ENCODE measurements around the gene FMN2. TPM values are rescaled to one million over a fixed set of nuclear protein-coding genes. Genes with fewer than 3 reads are reported as not detected.

FMN2 gene
- total RNA-seq, 1 experiment from 2014 or later = 4.6 TPM

- H3K79me2 ChIP-seq (ENCODE audit: low read length) = no peaks in the 10 kb centered on the region
- no peaks in the 10 kb centered on the region for H4K20me1 ChIP-seq (ENCODE audit: low read length)
- no peak overlapping the region for H3K27ac ChIP-seq (ENCODE audit: low read length)
- H3K4me2 ChIP-seq (ENCODE audit: low read length) = no peak overlapping the region
- no TSS peak for BruUV-seq (replicated peaks)
- no peak for DNase-seq
- H3K9me3 ChIP-seq (ENCODE audit: low read length) = no peaks in the 10 kb centered on the region
- H3K27me3 ChIP-seq (ENCODE audit: low read length) = no peaks in the 10 kb centered on the region
- ChIA-PET CTCF (no interaction called here), POLR2A (ENCODE audit: unreplicated experiment) (no interaction called here)
- no peak overlapping the region for H2AFZ ChIP-seq (ENCODE audit: low read length)
- H3K9me2 ChIP-seq (replicated peaks; ENCODE audit: low read length) = no peaks in the 10 kb centered on the region
- H3K4me3 ChIP-seq (ENCODE audit: low read length) = no peak overlapping the region
- peaks cover under 1% of the 10 kb centered on the region; the same call in 1 of the 2 replicates for H3K4me1 ChIP-seq (ENCODE audit: insufficient read depth, low read length)
- H3F3A ChIP-seq (ENCODE audit: low read length, unreplicated experiment) = no peaks in the 10 kb centered on the region
- ATAC-seq = no peak
- intact Hi-C loops (cut with micrococcal nuclease) = no loop called here
- no peaks in the 10 kb centered on the region for H3K36me3 ChIP-seq (ENCODE audit: low read depth, low read length)
- no peak for TF ChIP-seq EZH2phosphoT487 (IDR thresholded peaks at IDR 0.05; ENCODE audit: borderline replicate concordance, low read length)
- TF ChIP-seq EZH2 (IDR thresholded peaks at IDR 0.05; ENCODE audit: low read length, unreplicated experiment) = no peak
- TF ChIP-seq CTCF (conservative IDR thresholded peaks at IDR 0.05; ENCODE audit: low read depth, low read length) = no peak
- no peak overlapping the region for H3K9ac ChIP-seq (ENCODE audit: low read length)
Measured at GRCh38 chr1:240404286-240404685, 312.6 kb downstream of the FMN2 start.

- no peak overlapping the region for H3K9ac ChIP-seq (ENCODE audit: low read length)
- TF ChIP-seq EZH2 (IDR thresholded peaks at IDR 0.05; ENCODE audit: low read length, unreplicated experiment) (no peak), CTCF (conservative IDR thresholded peaks at IDR 0.05; ENCODE audit: low read depth, low read length) (no peak), EZH2phosphoT487 (IDR thresholded peaks at IDR 0.05; ENCODE audit: borderline replicate concordance, low read length) (no peak)
- CTCF ChIA-PET = no interaction called here
Measured at GRCh38 chr1:240405751-240406150, 314.1 kb downstream of the FMN2 start.

GRCh38 chr1:240407407-240407806 is 315.7 kb downstream of the FMN2 start:
- Histone ChIP-seq H3F3A (ENCODE audit: low read length, unreplicated experiment) (no peaks in the 10 kb centered on the region), H3K79me2 (ENCODE audit: low read length) (no peaks in the 10 kb centered on the region), H3K9me3 (ENCODE audit: low read length) (no peaks in the 10 kb centered on the region), H3K4me2 (ENCODE audit: low read length) (no peak overlapping the region), H3K27ac (ENCODE audit: low read length) (no peak overlapping the region), H3K9ac (ENCODE audit: low read length) (no peak overlapping the region), H3K27me3 (ENCODE audit: low read length) (no peaks in the 10 kb centered on the region), H2AFZ (ENCODE audit: low read length) (no peak overlapping the region), H3K4me3 (ENCODE audit: low read length) (no peak overlapping the region), H3K36me3 (ENCODE audit: low read depth, low read length) (no peaks in the 10 kb centered on the region), H3K9me2 (replicated peaks; ENCODE audit: low read length) (no peaks in the 10 kb centered on the region), H3K4me1 (ENCODE audit: insufficient read depth, low read length) (no peaks in the 10 kb centered on the region), H4K20me1 (ENCODE audit: low read length) (no peaks in the 10 kb centered on the region)
- ATAC-seq = no peak
- CTCF ChIA-PET = no interaction called here
- POLR2A ChIA-PET (ENCODE audit: unreplicated experiment) = no interaction called here
- no peak for TF ChIP-seq EZH2 (IDR thresholded peaks at IDR 0.05; ENCODE audit: low read length, unreplicated experiment)
- no peak for TF ChIP-seq CTCF (conservative IDR thresholded peaks at IDR 0.05; ENCODE audit: low read depth, low read length)
- no peak for TF ChIP-seq EZH2phosphoT487 (IDR thresholded peaks at IDR 0.05; ENCODE audit: borderline replicate concordance, low read length)
- no peak for DNase-seq
- intact Hi-C loops (cut with micrococcal nuclease) = no loop called here
- BruUV-seq (replicated peaks) = no TSS peak

More at GRCh38 chr1:240405751-240406150, 314.1 kb downstream of the FMN2 start:
- BruUV-seq (replicated peaks) = no TSS peak
- no peaks in the 10 kb centered on the region for H3K4me1 ChIP-seq (ENCODE audit: insufficient read depth, low read length)
- no peak for ATAC-seq
- no peak overlapping the region for H3K4me2 ChIP-seq (ENCODE audit: low read length)
- no peaks in the 10 kb centered on the region for H3K79me2 ChIP-seq (ENCODE audit: low read length)
- DNase-seq = no peak
- no peaks in the 10 kb centered on the region for H3K27me3 ChIP-seq (ENCODE audit: low read length)
- no peaks in the 10 kb centered on the region for H3K36me3 ChIP-seq (ENCODE audit: low read depth, low read length)
- H4K20me1 ChIP-seq (ENCODE audit: low read length) = no peaks in the 10 kb centered on the region
- H3K27ac ChIP-seq (ENCODE audit: low read length) = no peak overlapping the region
- H3K9me2 ChIP-seq (replicated peaks; ENCODE audit: low read length) = no peaks in the 10 kb centered on the region
- POLR2A ChIA-PET (ENCODE audit: unreplicated experiment) = no interaction called here
- H3K4me3 ChIP-seq (ENCODE audit: low read length) = no peak overlapping the region
- H3F3A ChIP-seq (ENCODE audit: low read length, unreplicated experiment) = no peaks in the 10 kb centered on the region
- no peak overlapping the region for H2AFZ ChIP-seq (ENCODE audit: low read length)
- intact Hi-C loops (cut with micrococcal nuclease) = no loop called here
- H3K9me3 ChIP-seq (ENCODE audit: low read length) = no peaks in the 10 kb centered on the region

Data from PC-3 (cell line).